ENCODE data around the gene TMEM235.
A peak's percentile ranks its signal among the peaks of the same experiment; 100 is the strongest.

The TMEM235 gene

GRCh38 chr17:78272181-78272913 lies 40.9 kb downstream of the TMEM235 start:
- DNase-seq (ENCODE audit: low read depth), result no peak

- DNase-seq (ENCODE audit: low read depth), result no peak
Observed at GRCh38 chr17:78272914-78273258, 41.5 kb downstream of the TMEM235 start.

GRCh38 chr17:78273813-78274212 lies 42.4 kb downstream of the TMEM235 start:
- DNase-seq (ENCODE audit: low read depth), result no peak

GRCh38 chr17:78275355-78275754 lies 43.9 kb downstream of the TMEM235 start:
- DNase-seq (ENCODE audit: low read depth), result no peak

- DNase-seq (ENCODE audit: low read depth), result no peak
Observed at GRCh38 chr17:78276098-78276887, 44.9 kb downstream of the TMEM235 start.

GRCh38 chr17:78278139-78278741 lies 46.8 kb downstream of the TMEM235 start:
- no peak for DNase-seq (ENCODE audit: low read depth)

- DNase-seq (ENCODE audit: low read depth), result no peak
Observed at GRCh38 chr17:78279360-78279990, 48.0 kb downstream of the TMEM235 start.

GRCh38 chr17:78281249-78281845 lies 49.9 kb downstream of the TMEM235 start:
- DNase-seq (ENCODE audit: low read depth), result no peak

GRCh38 chr17:78284146-78284545 lies 52.7 kb downstream of the TMEM235 start:
- no peak for DNase-seq (ENCODE audit: low read depth)

GRCh38 chr17:78289004-78289403 lies 57.6 kb downstream of the TMEM235 start:
- no peak for DNase-seq (ENCODE audit: low read depth)

- DNase-seq (ENCODE audit: low read depth), result peak; percentile 53
Observed at GRCh38 chr17:78289802-78290363, 58.5 kb downstream of the TMEM235 start.
